Measurements from ENCODE around the gene HDAC11. TPM values are rescaled to one million over a fixed set of nuclear protein-coding genes. Genes with fewer than 3 reads are reported as not detected.

Gene HDAC11
- total RNA-seq, 2 experiments from 2014 or later = 1.8 to 2.0 TPM

- ChIA-PET CTCF (interaction anchor here (1.1 to 1.3 kb wide), 2 partner anchors 10 to 126 kb away, joined by 3 to 4 read pairs; no protein-coding TSS in a partner anchor), POLR2A (interaction anchor here (1.4 kb wide), 1 partner anchor 14 kb away, joined by 3 read pairs; no protein-coding TSS in a partner anchor)
- ATAC-seq (no peak), DNase-seq (no peak)
- Mint-ChIP-seq H3K4me3 (no peak overlapping the region), H3K4me1 (ENCODE audit: low read depth) (no peaks in the 10 kb centered on the region), H3K36me3 (ENCODE audit: low read depth) (no peaks in the 10 kb centered on the region), H3K27me3 (no peaks in the 10 kb centered on the region), H3K27ac (no peak overlapping the region), H3K9me3 (peaks cover 6% of the 10 kb centered on the region)
- intact Hi-C loops (cut with micrococcal nuclease) = no loop called here
- TF ChIP-seq CTCF (IDR thresholded peaks at IDR 0.05) = no peak
Observed at GRCh38 chr3:13522236-13522635, 42.1 kb downstream of the HDAC11 start.

GRCh38 chr3:13524979-13525669 is 45.0 kb downstream of the HDAC11 start:
- H3K27ac Mint-ChIP-seq = no peak overlapping the region
- ChIA-PET POLR2A (interaction anchor here (1.0 kb wide), 1 partner anchor 8 kb away, joined by 3 read pairs; no protein-coding TSS in a partner anchor), CTCF (interaction anchor here (1.0 to 1.3 kb wide), 3 partner anchors 10 to 123 kb away, joined by 3 to 8 read pairs (median 3); no protein-coding TSS in a partner anchor)
- no peak for DNase-seq
- no peak for TF ChIP-seq CTCF (IDR thresholded peaks at IDR 0.05)
- no peaks in the 10 kb centered on the region for H3K4me1 Mint-ChIP-seq (ENCODE audit: low read depth)
- intact Hi-C loops (cut with micrococcal nuclease) = no loop called here
- no peaks in the 10 kb centered on the region for H3K27me3 Mint-ChIP-seq
- H3K4me3 Mint-ChIP-seq = no peak overlapping the region
- H3K36me3 Mint-ChIP-seq (ENCODE audit: low read depth) = no peaks in the 10 kb centered on the region
- no peak for ATAC-seq
- H3K9me3 Mint-ChIP-seq = peaks cover 6% of the 10 kb centered on the region

GRCh38 chr3:13525827-13526625 is 45.9 kb downstream of the HDAC11 start:
- H3K4me1 Mint-ChIP-seq (ENCODE audit: low read depth) = no peaks in the 10 kb centered on the region
- ChIA-PET POLR2A (no interaction called here), CTCF (interaction anchor here (1.3 kb wide), 2 partner anchors 15 to 122 kb away, joined by 3 to 8 read pairs; no protein-coding TSS in a partner anchor)
- no peak overlapping the region for H3K27ac Mint-ChIP-seq
- no peak overlapping the region for H3K4me3 Mint-ChIP-seq
- H3K27me3 Mint-ChIP-seq = no peaks in the 10 kb centered on the region
- peaks cover 6% of the 10 kb centered on the region for H3K9me3 Mint-ChIP-seq
- ATAC-seq (no peak), DNase-seq (no peak)
- TF ChIP-seq CTCF (IDR thresholded peaks at IDR 0.05) = no peak
- intact Hi-C loops (cut with micrococcal nuclease) = no loop called here
- H3K36me3 Mint-ChIP-seq (ENCODE audit: low read depth) = no peaks in the 10 kb centered on the region

GRCh38 chr3:13526626-13526949 is 46.5 kb downstream of the HDAC11 start:
- ATAC-seq (no peak), DNase-seq (no peak)
- H3K36me3 Mint-ChIP-seq (ENCODE audit: low read depth) = no peaks in the 10 kb centered on the region
- no peak overlapping the region for H3K27ac Mint-ChIP-seq
- ChIA-PET POLR2A (no interaction called here), CTCF (no interaction called here)
- H3K9me3 Mint-ChIP-seq = peaks cover 2% of the 10 kb centered on the region
- no peak overlapping the region for H3K4me3 Mint-ChIP-seq
- intact Hi-C loops (cut with micrococcal nuclease) = no loop called here
- no peaks in the 10 kb centered on the region for H3K4me1 Mint-ChIP-seq (ENCODE audit: low read depth)
- no peak for TF ChIP-seq CTCF (IDR thresholded peaks at IDR 0.05)
- no peaks in the 10 kb centered on the region for H3K27me3 Mint-ChIP-seq

Data from activated CD8-positive, alpha-beta T cell treated with anti-CD3 and anti-CD28 coated beads for 36 hours (primary cell).